Gastrocnemius medialis (tissue), 4 donors: Measurements from ENCODE around the gene PKP2. TPM values are rescaled to one million over a fixed set of nuclear protein-coding genes. Genes with fewer than 3 reads are reported as not detected.

Source experiments
- ATAC-seq, 2 donors: fragments of 150-250 bp; one replicate each; pipeline ENCODE4 v1.9.1; 2016
- DNase-seq, 2 donors: peaks; one replicate each; pipeline ENCODE4 v3.0.0-alpha.2; 2019
- H3K27ac ChIP-seq, 4 donors: fragments of 200-600 bp; sonication (generic); 1 replicate in 1 of 4; 2 replicates in 3 of 4; pipeline ENCODE4 v1.5.1; 2016 to 2018; ENCODE audit warnings: mild to moderate bottlenecking in 2 of 4, moderate library complexity in 1 of 4
- H3K27me3 ChIP-seq, 3 donors: fragments of 200-600 bp; sonication (generic) in 2 of 3; 1 replicate in 1 of 3; 2 replicates in 2 of 3; pipeline versions ENCODE4 v1.5.1 to v1.6.0; 2016 to 2019; ENCODE audit warnings: mild to moderate bottlenecking in 1 of 3, moderate library complexity in 1 of 3
- H3K36me3 ChIP-seq, 2 donors: fragments of 200-600 bp; sonication (generic) in 1 of 2; one replicate each; pipeline ENCODE4 v1.5.1; 2017 to 2018
- H3K4me1 ChIP-seq, 2 donors: fragments of 200-600 bp; sonication (generic) in 1 of 2; one replicate each; pipeline ENCODE4 v1.5.1; 2016 to 2017; ENCODE audit warnings: mild to moderate bottlenecking in 2 of 2
- H3K4me3 ChIP-seq, 4 donors: fragments of 200-600 bp; sonication (generic) in 3 of 4; 1 replicate in 1 of 4; 2 replicates in 3 of 4; pipeline ENCODE4 v1.5.1; 2016 to 2019; ENCODE audit warnings: mild to moderate bottlenecking in 2 of 4
- H3K9me3 ChIP-seq, 3 donors: fragments of 200-600 bp; sonication (generic) in 2 of 3; 1 replicate in 1 of 3; 2 replicates in 2 of 3; pipeline ENCODE4 v1.5.1; 2016 to 2019
- POLR2A ChIP-seq, 2 donors: fragments of 450-650 bp; IDR thresholded peaks; one replicate each; pipeline ENCODE4 v1.6.1; 2017; ENCODE audit warnings: antibody characterized with exemption in 2 of 2, mild to moderate bottlenecking in 2 of 2, moderate library complexity in 2 of 2
- in situ Hi-C, 4 donors: fragments of 200-750 bp; cut with MboI; loops; one replicate each; pipeline versions ENCODE4 v1.15.0 to v1.8.0; 2017; ENCODE audit warnings: low sequenced_read_pairs in 4 of 4
- intact Hi-C: fragments of 100-400 bp; cut with DNase I; formaldehyde crosslinking; loops from one replicate; pipeline ENCODE4 v1.15.1; 2023; ENCODE audit warnings: low total_unique reads
- total RNA-seq, 4 donors: library from RNA; depleted of rRNA; stranded (reverse); fragments of >200 nt; gene quantifications; one replicate each; pipeline versions ENCODE4 v1.1.0 to v1.2.3, GENCODE V29; 2016
- TF ChIP-seq, protein P1 (sequence below), 5 experiments: fragments of 450-650 bp in 3 of 5; fragments of 200-600 bp in 2 of 5; sonication (generic) in 2 of 5; IDR thresholded peaks in 4 of 5; conservative IDR thresholded peaks in 1 of 5; 1 replicate in 4 of 5; 2 replicates in 1 of 5; pipeline ENCODE4 v1.5.1; 2016 to 2019; ENCODE audit warnings: antibody characterized with exemption in 5 of 5, mild to moderate bottlenecking in 3 of 5, moderate library complexity in 3 of 5

PKP2 gene
- total RNA-seq, 4 donors from 2014 or later = 3.5 to 7.2 (median 4.1) TPM

DNA sequence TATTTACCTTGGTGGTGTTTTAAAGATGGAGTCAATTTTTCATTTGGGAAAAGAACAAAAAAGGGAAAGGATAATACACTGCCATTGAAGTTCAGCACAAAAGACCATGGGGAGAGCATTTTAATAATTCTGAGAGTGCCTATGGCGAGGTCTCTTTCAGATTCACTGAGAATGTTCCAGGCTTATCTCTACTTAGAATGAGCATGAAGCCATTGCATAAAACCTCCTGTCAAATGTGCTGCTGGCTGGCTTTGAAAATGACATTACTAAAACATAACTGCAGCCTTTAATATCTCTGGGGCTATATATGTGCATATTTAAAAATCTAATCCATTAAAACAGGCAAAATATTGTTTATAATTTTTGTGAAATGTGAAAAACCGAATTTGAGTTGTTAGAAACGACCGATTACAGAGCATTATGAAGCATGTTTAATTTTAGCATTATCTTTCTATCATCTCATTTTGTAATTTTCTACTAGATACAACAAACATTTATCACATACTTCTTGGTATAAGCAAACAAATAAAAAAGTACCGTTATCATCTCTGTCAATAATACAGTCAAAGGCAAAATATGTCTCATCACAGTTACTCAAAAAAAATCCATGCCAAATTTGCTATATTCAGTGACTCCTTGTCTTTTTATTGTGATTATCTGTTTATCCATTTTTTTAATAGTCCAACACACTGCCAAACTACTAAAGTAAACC lies 95.2 kb downstream of the PKP2 start:
- no peaks in the 10 kb centered on the region for H3K36me3 ChIP-seq
- no peaks in the 10 kb centered on the region for H3K27me3 ChIP-seq
- H3K27ac ChIP-seq = no peak overlapping the region
- ATAC-seq (no peak), DNase-seq (no peak)
- H3K4me3 ChIP-seq = no peak overlapping the region
- no peaks in the 10 kb centered on the region for H3K4me1 ChIP-seq
- TF ChIP-seq, protein P1, sequence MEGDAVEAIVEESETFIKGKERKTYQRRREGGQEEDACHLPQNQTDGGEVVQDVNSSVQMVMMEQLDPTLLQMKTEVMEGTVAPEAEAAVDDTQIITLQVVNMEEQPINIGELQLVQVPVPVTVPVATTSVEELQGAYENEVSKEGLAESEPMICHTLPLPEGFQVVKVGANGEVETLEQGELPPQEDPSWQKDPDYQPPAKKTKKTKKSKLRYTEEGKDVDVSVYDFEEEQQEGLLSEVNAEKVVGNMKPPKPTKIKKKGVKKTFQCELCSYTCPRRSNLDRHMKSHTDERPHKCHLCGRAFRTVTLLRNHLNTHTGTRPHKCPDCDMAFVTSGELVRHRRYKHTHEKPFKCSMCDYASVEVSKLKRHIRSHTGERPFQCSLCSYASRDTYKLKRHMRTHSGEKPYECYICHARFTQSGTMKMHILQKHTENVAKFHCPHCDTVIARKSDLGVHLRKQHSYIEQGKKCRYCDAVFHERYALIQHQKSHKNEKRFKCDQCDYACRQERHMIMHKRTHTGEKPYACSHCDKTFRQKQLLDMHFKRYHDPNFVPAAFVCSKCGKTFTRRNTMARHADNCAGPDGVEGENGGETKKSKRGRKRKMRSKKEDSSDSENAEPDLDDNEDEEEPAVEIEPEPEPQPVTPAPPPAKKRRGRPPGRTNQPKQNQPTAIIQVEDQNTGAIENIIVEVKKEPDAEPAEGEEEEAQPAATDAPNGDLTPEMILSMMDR (IDR thresholded peaks at IDR 0.05 in 4 of 5, conservative IDR thresholded peaks at IDR 0.05 in 1 of 5) = no peak
- TF ChIP-seq POLR2A (IDR thresholded peaks at IDR 0.05) = no peak
- H3K9me3 ChIP-seq = no peaks in the 10 kb centered on the region
- intact Hi-C loops (no loop called here), in situ Hi-C loops (no loop called here)

DNA sequence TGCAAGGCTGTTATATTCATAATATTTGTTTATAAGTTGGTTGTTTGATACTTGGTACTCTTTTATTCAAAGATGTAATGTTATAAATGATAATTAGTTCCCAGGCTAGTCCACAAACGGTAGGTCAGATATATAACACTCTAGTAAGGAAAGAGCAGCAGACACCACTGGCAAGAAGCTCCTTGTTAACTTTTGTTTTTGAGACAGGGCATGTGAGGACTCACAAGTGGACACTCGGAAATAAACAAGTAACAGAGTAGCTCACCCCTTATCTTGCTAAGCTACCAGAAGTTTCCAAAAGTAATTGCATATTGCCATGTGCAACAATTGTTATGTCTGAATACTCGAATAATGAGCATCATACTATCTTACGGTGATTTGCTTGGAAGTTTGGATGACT lies 102.3 kb downstream of the PKP2 start:
- H3K9me3 ChIP-seq = no peaks in the 10 kb centered on the region
- ATAC-seq = no peak

DNA sequence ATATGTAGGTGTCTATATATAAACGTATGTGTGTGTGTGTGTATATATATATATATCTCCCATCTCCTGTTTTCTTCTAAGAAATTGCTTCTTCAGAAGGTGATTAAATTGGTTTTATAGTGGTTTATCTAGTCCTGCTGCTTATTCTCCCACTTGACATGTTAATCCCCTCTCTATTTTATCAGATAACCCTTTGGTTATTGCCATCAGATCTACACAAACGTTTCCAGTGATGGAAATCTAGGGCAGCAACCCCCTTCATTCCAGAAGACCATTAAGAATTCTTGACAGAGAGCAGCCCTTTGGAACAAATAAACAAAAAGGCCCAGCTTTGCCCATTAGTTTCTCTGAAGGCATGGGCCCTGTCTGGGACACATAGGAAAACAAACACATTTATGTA lies 106.7 kb downstream of the PKP2 start:
- Histone ChIP-seq H3K36me3 (no peaks in the 10 kb centered on the region), H3K9me3 (no peaks in the 10 kb centered on the region), H3K4me3 (no peak overlapping the region), H3K27me3 (no peaks in the 10 kb centered on the region), H3K4me1 (no peaks in the 10 kb centered on the region), H3K27ac (no peak overlapping the region)
- DNase-seq = no peak
- in situ Hi-C loops = loop anchor here in 1 of 4 donors (25.0 kb wide), 1 partner anchor 97 kb away; the partner anchor contains the start of gene PKP2
- no peak for ATAC-seq
- TF ChIP-seq, protein P1 (IDR thresholded peaks at IDR 0.05 in 4 of 5, conservative IDR thresholded peaks at IDR 0.05 in 1 of 5) = no peak
- no peak for TF ChIP-seq POLR2A (IDR thresholded peaks at IDR 0.05)
- intact Hi-C loops = no loop called here

More for the DNA sequence above, 102.3 kb downstream of the PKP2 start:
- TF ChIP-seq, protein P1 (IDR thresholded peaks at IDR 0.05 in 4 of 5, conservative IDR thresholded peaks at IDR 0.05 in 1 of 5) = no peak
- TF ChIP-seq POLR2A (IDR thresholded peaks at IDR 0.05) = no peak
- H3K4me1 ChIP-seq = no peaks in the 10 kb centered on the region
- no peaks in the 10 kb centered on the region for H3K36me3 ChIP-seq
- no peaks in the 10 kb centered on the region for H3K27me3 ChIP-seq
- H3K4me3 ChIP-seq = no peak overlapping the region
- DNase-seq = no peak
- in situ Hi-C loops = loop anchor here in 1 of 4 donors (25.0 kb wide), 1 partner anchor 93 kb away; the partner anchor contains the start of gene PKP2
- intact Hi-C loops = no loop called here
- H3K27ac ChIP-seq = no peak overlapping the region

DNA sequence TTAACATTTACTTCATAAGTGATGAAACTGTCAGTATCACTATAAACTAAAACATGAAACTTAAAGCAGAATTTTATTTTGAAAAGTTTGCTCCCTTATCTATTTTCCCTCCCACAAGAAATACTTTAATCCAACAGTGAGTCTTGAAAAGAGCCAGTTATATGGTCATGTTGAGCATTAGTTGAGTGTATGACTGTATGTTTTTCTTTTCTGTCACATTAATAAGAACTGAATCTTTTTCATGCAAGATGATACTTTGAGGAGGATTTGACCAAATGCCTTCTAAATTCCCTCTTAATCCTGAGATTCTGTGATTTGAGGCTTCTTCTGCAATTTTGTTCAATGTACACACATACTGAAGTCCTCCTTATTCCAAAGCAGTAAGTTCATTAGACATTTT lies 107.1 kb downstream of the PKP2 start:
- Histone ChIP-seq H3K9me3 (no peaks in the 10 kb centered on the region), H3K4me1 (no peaks in the 10 kb centered on the region), H3K36me3 (no peaks in the 10 kb centered on the region), H3K27me3 (no peaks in the 10 kb centered on the region), H3K27ac (no peak overlapping the region), H3K4me3 (no peak overlapping the region)
- intact Hi-C loops (no loop called here), in situ Hi-C loops (loop anchor here in 1 of 4 donors (25.0 kb wide), 1 partner anchor 98 kb away; the partner anchor contains the start of gene PKP2)
- ATAC-seq = no peak
- TF ChIP-seq, protein P1 (IDR thresholded peaks at IDR 0.05 in 4 of 5, conservative IDR thresholded peaks at IDR 0.05 in 1 of 5) = no peak
- TF ChIP-seq POLR2A (IDR thresholded peaks at IDR 0.05) = no peak
- no peak for DNase-seq
